ENCODE data around the gene PCBP4.

GRCh38 chr3:52014613-52015012 lies 47.4 kb upstream of the PCBP4 start:
- TF ChIP-seq POLR2A (IDR thresholded peaks at IDR 0.05) (no peak), CTCF (IDR thresholded peaks at IDR 0.05) (peak in 2 of 6 experiments; percentile 21 to 24)

All from adrenal gland (tissue), 5 donors.